Measurements from ENCODE around the gene ACKR3. TPM values are rescaled to one million over a fixed set of nuclear protein-coding genes. Genes with fewer than 3 reads are reported as not detected.
A peak's percentile ranks its signal among the peaks of the same experiment; 100 is the strongest.

The ACKR3 gene
- total RNA-seq (ENCODE audit: unreplicated experiment): 1.2 TPM
- long read RNA-seq: 0 reads

GRCh38 chr2:236569573-236569973, at the start of gene ACKR3:
Gene ACKR3, plus strand, starts transcription at chr2:236569825. Its CDS starts 10,641 bp downstream, at chr2:236580466.
- Mint-ChIP-seq H3K9me3 (ENCODE audit: unreplicated experiment) (peaks cover 6% of the 10 kb centered on the region), H3K4me1 (ENCODE audit: low read depth, unreplicated experiment) (peaks cover 32% of the 10 kb centered on the region), H3K27me3 (ENCODE audit: unreplicated experiment) (peaks cover 10% of the 10 kb centered on the region), H3K27ac (ENCODE audit: unreplicated experiment) (no peak within 1 kb of the TSS), H3K36me3 (ENCODE audit: unreplicated experiment) (no peaks in the 10 kb centered on the region), H3K4me3 (ENCODE audit: unreplicated experiment) (peak within 1 kb of the TSS; percentile 73)
- DNase-seq: peak; percentile 69
- TF ChIP-seq CTCF (IDR thresholded peaks at IDR 0.05; ENCODE audit: partially characterized antibody, unreplicated experiment): no peak

DNA sequence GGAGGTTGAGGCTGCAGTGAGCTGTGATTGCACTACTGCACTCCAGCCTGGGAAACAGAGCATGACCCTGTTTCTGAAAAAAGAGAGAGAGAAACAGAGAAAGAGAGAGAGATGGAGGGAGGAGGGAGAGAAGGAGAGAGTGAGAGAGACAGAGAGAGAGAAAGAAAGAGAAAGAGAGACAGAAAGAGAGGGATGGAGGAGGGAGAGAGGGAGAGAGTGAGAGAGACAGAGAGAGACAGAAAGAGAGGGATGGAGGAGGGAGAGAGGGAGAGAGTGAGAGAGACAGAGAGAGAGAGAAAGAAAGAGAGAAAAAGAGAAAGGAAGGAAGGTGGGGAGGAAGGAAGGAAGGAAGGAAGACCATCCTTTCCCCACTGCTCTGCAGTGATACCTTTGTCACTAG, 48.1 kb upstream of the ACKR3 start:
- H3K4me3 Mint-ChIP-seq (ENCODE audit: unreplicated experiment): no peak overlapping the region
- DNase-seq: no peak
- no peaks in the 10 kb centered on the region for H3K4me1 Mint-ChIP-seq (ENCODE audit: low read depth, unreplicated experiment)
- H3K27me3 Mint-ChIP-seq (ENCODE audit: unreplicated experiment): no peaks in the 10 kb centered on the region
- no peaks in the 10 kb centered on the region for H3K36me3 Mint-ChIP-seq (ENCODE audit: unreplicated experiment)
- no peak for TF ChIP-seq CTCF (IDR thresholded peaks at IDR 0.05; ENCODE audit: partially characterized antibody, unreplicated experiment)
- no peak overlapping the region for H3K27ac Mint-ChIP-seq (ENCODE audit: unreplicated experiment)
- no peaks in the 10 kb centered on the region for H3K9me3 Mint-ChIP-seq (ENCODE audit: unreplicated experiment)

DNA sequence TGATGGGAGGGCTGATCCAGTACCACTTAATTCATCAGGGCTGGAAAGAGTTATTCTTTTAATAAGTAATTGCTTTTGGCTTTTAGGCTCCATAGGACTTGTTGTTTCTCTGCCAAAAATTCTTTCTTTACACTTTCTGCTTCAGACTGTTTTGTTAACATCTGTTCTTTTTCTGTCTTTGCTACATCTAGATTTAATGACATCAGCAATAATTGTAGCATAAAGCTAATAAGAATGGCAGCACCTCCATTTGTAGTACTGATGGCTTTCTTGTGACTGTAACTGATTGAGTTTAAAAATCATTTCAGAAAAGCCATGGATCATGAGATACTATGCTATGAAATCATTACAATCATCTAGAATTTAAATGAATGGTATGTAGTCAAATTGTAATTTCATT, 46.4 kb upstream of the ACKR3 start:
- no peak overlapping the region for H3K27ac Mint-ChIP-seq (ENCODE audit: unreplicated experiment)
- H3K9me3 Mint-ChIP-seq (ENCODE audit: unreplicated experiment): no peaks in the 10 kb centered on the region
- no peaks in the 10 kb centered on the region for H3K27me3 Mint-ChIP-seq (ENCODE audit: unreplicated experiment)
- H3K4me1 Mint-ChIP-seq (ENCODE audit: low read depth, unreplicated experiment): no peaks in the 10 kb centered on the region
- no peak overlapping the region for H3K4me3 Mint-ChIP-seq (ENCODE audit: unreplicated experiment)
- H3K36me3 Mint-ChIP-seq (ENCODE audit: unreplicated experiment): no peaks in the 10 kb centered on the region
- DNase-seq: no peak
- TF ChIP-seq CTCF (IDR thresholded peaks at IDR 0.05; ENCODE audit: partially characterized antibody, unreplicated experiment): no peak

DNA sequence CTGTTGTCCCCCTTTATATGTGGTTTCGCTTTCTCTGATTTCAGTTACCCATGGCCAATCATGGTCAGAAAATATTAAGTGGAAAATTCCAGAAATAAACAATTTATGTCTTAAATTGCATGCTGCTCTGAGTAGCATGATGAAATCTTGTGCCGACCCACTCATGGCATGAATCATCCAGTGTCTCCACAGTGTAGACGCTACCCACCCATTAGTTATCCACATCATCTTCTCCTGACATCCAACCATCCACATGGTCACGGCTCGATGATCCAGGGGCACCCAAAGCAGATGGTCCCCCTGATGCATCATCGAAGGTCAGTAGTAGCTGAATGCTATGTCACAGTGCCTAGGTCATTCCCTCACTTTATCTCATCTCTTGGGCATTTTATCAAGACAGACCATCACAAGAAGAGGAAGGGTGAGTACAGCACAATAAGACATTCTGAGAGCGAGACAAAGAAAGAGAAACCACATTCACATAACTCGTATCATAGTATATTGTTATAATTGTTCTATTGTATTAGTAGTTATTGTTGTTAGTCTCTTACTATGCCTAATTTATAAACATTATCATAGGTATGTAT, 44.1 kb upstream of the ACKR3 start:
- Mint-ChIP-seq H3K9me3 (ENCODE audit: unreplicated experiment) (no peaks in the 10 kb centered on the region), H3K4me3 (ENCODE audit: unreplicated experiment) (no peak overlapping the region), H3K4me1 (ENCODE audit: low read depth, unreplicated experiment) (no peaks in the 10 kb centered on the region), H3K27ac (ENCODE audit: unreplicated experiment) (no peak overlapping the region), H3K36me3 (ENCODE audit: unreplicated experiment) (no peaks in the 10 kb centered on the region), H3K27me3 (ENCODE audit: unreplicated experiment) (no peaks in the 10 kb centered on the region)
- DNase-seq: no peak
- TF ChIP-seq CTCF (IDR thresholded peaks at IDR 0.05; ENCODE audit: partially characterized antibody, unreplicated experiment): no peak

- Mint-ChIP-seq H3K4me1 (ENCODE audit: low read depth, unreplicated experiment) (no peaks in the 10 kb centered on the region), H3K4me3 (ENCODE audit: unreplicated experiment) (no peak overlapping the region), H3K36me3 (ENCODE audit: unreplicated experiment) (no peaks in the 10 kb centered on the region), H3K27ac (ENCODE audit: unreplicated experiment) (no peak overlapping the region), H3K27me3 (ENCODE audit: unreplicated experiment) (no peaks in the 10 kb centered on the region), H3K9me3 (ENCODE audit: unreplicated experiment) (no peaks in the 10 kb centered on the region)
- TF ChIP-seq CTCF (IDR thresholded peaks at IDR 0.05; ENCODE audit: partially characterized antibody, unreplicated experiment): no peak
- no peak for DNase-seq
These were observed 43.0 kb upstream of the ACKR3 start for GRCh38 chr2:236526455-236527158.

All from glutamatergic neuron (in vitro differentiated cells).